ENCODE measurements around the gene SLC35F1. TPM values are rescaled to one million over a fixed set of nuclear protein-coding genes. Genes with fewer than 3 reads are reported as not detected.
A peak's percentile ranks its signal among the peaks of the same experiment; 100 is the strongest.
"Not testable (repeated sequence)": the region's sequence is repeated elsewhere in the genome, so short reads cannot be mapped to it uniquely, and the experiment has no call there.

The SLC35F1 gene
- 0.01 and 0.03 TPM in 2 replicates for polyA plus RNA-seq (2011; rRNA removed)
- polyA plus RNA-seq (2012; cell fraction: cytosol; rRNA removed), result not detected in 2 replicates
- polyA plus RNA-seq (2012; cell fraction: nucleus; rRNA removed), result not detected in 2 replicates
- polyA plus RNA-seq (2017; fragmentation: RNase III; extraction: RNeasy Plus Mini Kit Qiagen cat#74134 plus additional on column Dnase treatment), result 0.01 to 0.03 TPM in 2 of 3 replicates, not detected in the other
- 0.08 TPM in 1 of 2 replicates, not detected in the other for polyA minus RNA-seq (2011; rRNA and poly(A)+ RNA removed)

DNA sequence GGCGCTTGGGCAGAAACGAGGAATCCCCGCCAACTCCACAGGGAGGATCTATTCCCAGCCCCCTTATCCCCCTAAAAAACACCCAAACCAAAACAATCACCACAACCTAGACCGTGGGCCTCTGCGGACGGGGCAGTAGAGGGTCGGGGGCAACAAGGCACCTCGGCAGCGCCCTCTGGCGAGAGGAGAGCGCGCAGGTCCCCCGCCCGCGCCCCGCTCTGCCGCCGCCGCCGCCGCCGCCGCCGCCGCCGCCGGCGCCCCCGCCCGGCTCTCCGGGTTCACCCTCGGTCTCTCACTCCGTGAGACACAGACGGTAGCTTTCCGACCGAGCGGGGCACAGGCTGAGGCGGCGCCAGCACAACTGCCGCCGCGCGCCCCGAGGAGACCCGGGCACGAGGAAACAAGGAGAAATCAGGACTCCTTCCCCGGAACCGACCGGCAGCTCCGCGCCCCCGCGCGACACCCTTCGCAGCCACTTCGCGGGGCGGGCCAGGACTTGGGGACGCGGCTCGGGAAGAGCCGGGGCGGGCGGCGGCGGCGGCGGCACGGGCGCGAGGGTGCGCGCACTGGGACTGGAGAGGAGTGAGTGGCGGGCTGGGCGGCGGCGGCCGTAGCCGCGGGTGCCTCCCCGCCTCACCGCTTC, at the start of gene SLC35F1:
Gene SLC35F1, plus strand, starts transcription at position 307 of the 643 bp plus-strand sequence.
- WGBS (ENCODE audit: missing lambda C conversion rate), result 0% methylated on average over 2 of the region's 82 CpGs
- peak; percentile 73 to 90 for ATAC-seq
- no peak within 1 kb of the TSS for H3K27ac ChIP-seq

GRCh38 chr6:117858601-117859000, 48.5 kb upstream of the SLC35F1 start:
- POLR2A ChIA-PET; ATAC-seq; H3K9me3 ChIP-seq; H3K4me2 ChIP-seq; DNase-seq (ENCODE audit: low read depth in 1 of 2, low spot score in 1 of 2); FAIRE-seq; H3K4me1 ChIP-seq; H3K27ac ChIP-seq; H3K4me3 ChIP-seq: not testable (repeated sequence)
- 52% methylated on average over 1 of the region's 2 CpGs for WGBS (ENCODE audit: missing lambda C conversion rate)
- CTCF ChIA-PET, result interaction anchor here (0.6 kb wide), 1 partner anchor 1671 kb away, joined by 4 read pairs; no protein-coding TSS in a partner anchor

More for the DNA sequence above, at the start of gene SLC35F1:
- TF ChIP-seq CTCF (IDR thresholded peaks at IDR 0.05) (peak; percentile 52), PBX3 (IDR thresholded peaks at IDR 0.05) (no peak), EHMT2 (IDR thresholded peaks at IDR 0.05; ENCODE audit: low read depth) (0 out of 2 replicates have a peak, but pooled peaks have one; percentile 65), HOXB5 (CRISPR knock-in tag; IDR thresholded peaks at IDR 0.05) (0 out of 2 replicates have a peak, but pooled peaks have one; percentile 24), RAD21 (conservative IDR thresholded peaks at IDR 0.05 in 1 of 2, IDR thresholded peaks at IDR 0.05 in 1 of 2) (0 out of 5 replicates have a peak, but pooled peaks of 1 of the 2 experiments have one; percentile 23), HOXA7 (CRISPR knock-in tag; IDR thresholded peaks at IDR 0.05) (no peak), SMC3 (IDR thresholded peaks at IDR 0.05) (peak; percentile 37)
- FAIRE-seq (no peak), DNase-seq (ENCODE audit: low read depth in 1 of 2, low spot score in 1 of 2) (peak; percentile 3 to 6)
- ChIA-PET POLR2A (no interaction called here), CTCF (interaction anchor here (0.6 to 1.2 kb wide), 7 partner anchors 12 to 833 kb away, joined by 3 to 4 read pairs (median 3); no protein-coding TSS in a partner anchor)
- Histone ChIP-seq H3K9me3 (no peaks in the 10 kb centered on the region), H3K4me3 (peak within 1 kb of the TSS; percentile 58), H3K4me1 (0 out of 3 replicates have a peak, but pooled peaks cover 3% of the 10 kb centered on the region), H3K4me2 (peak within 1 kb of the TSS; percentile 98)

GRCh38 chr6:117861545-117861944, 45.5 kb upstream of the SLC35F1 start:
- TF ChIP-seq, protein P1, sequence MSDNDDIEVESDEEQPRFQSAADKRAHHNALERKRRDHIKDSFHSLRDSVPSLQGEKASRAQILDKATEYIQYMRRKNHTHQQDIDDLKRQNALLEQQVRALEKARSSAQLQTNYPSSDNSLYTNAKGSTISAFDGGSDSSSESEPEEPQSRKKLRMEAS (IDR thresholded peaks at IDR 0.05), result no peak
- TF ChIP-seq ZC3H11A (IDR thresholded peaks at IDR 0.05) (no peak), HDAC2 (IDR thresholded peaks at IDR 0.05) (no peak), PHF8 (IDR thresholded peaks at IDR 0.05; ENCODE audit: borderline replicate concordance, low read depth) (no peak), CHD2 (IDR thresholded peaks at IDR 0.05; ENCODE audit: low read length, partially characterized antibody) (no peak), ZNF302 (CRISPR knock-in tag; IDR thresholded peaks at IDR 0.05) (no peak), SMC3 (IDR thresholded peaks at IDR 0.05) (no peak), PBX3 (IDR thresholded peaks at IDR 0.05) (no peak), CBX2 (IDR thresholded peaks at IDR 0.05; ENCODE audit: borderline replicate concordance, low read depth) (no peak), ZSCAN20 (CRISPR knock-in tag; IDR thresholded peaks at IDR 0.05) (no peak)
- WGBS (ENCODE audit: missing lambda C conversion rate), result 39% methylated on average over 3 of the region's 3 CpGs
- FAIRE-seq, result no peak
- no peaks in the 10 kb centered on the region for H3K4me1 ChIP-seq
- POLR2A ChIA-PET, result no interaction called here
- H3K27ac ChIP-seq, result no peak overlapping the region
- CTCF ChIA-PET, result no interaction called here
- H3K9me3 ChIP-seq, result no peaks in the 10 kb centered on the region
- ATAC-seq, result no peak
- no peak overlapping the region for H3K4me3 ChIP-seq
- no peak for DNase-seq (ENCODE audit: low read depth in 1 of 2, low spot score in 1 of 2)
- H3K4me2 ChIP-seq, result no peak overlapping the region
